A549 (cell line): ENCODE measurements around the gene PKDREJ. TPM values are rescaled to one million over a fixed set of nuclear protein-coding genes. Genes with fewer than 3 reads are reported as not detected.

Experiments used
- ATAC-seq, 2 experiments: fragments of 200-7000 bp in 1 of 2; fragments of >200 bp in 1 of 2; cut with Nextera tagmentation in 1 of 2; cut with Tn5 transposase in 1 of 2; 3 replicates each; pipeline versions ENCODE4 v1.8.0 to v1.9.1; 2018 to 2020; ENCODE audit warnings: mild to moderate bottlenecking in 1 of 2, moderate library complexity in 1 of 2
- CTCF ChIA-PET: fragments of 300-600 bp; sonication (Branson Sonifier 250); formaldehyde crosslinking; extraction: SDS; loops from one replicate; lab custom pipeline; 2021; ENCODE audit warnings: antibody characterized with exemption, inconsistent platforms; lab: Yijun Ruan, JAX
- POLR2A ChIA-PET: fragments of 350-600 bp; formaldehyde crosslinking; extraction: SDS; loops from one replicate; lab custom pipeline; 2021; ENCODE audit warnings: antibody characterized with exemption, inconsistent platforms; lab: Yijun Ruan, JAX
- DNase-seq, 2 experiments: peaks; one replicate each; pipeline versions ENCODE4 v3.0.0 to v3.0.0-alpha.2; 2011 to 2016; ENCODE audit warnings: low read depth in 1 of 2, low spot score in 1 of 2
- FAIRE-seq: peaks from 2 replicates; lab custom pipeline; 2011; peaks lifted over from hg19 to GRCh38; lab: Jason Lieb, UNC
- H3K27ac ChIP-seq, 2 experiments: fragments of >200 bp; sonication (Bioruptor Twin); formaldehyde crosslinking; 3 replicates each; pipeline ENCODE4 v1.5.1; 2016 to 2017
- H3K4me1 ChIP-seq: fragments of >200 bp; sonication (Bioruptor Twin); formaldehyde crosslinking; 3 replicates; pipeline ENCODE4 v1.6.1; 2016
- H3K4me2 ChIP-seq: fragments of >200 bp; sonication (Bioruptor Twin); formaldehyde crosslinking; 3 replicates; pipeline ENCODE4 v1.6.1; 2016
- H3K4me3 ChIP-seq: fragments of >200 bp; sonication (Bioruptor Twin); formaldehyde crosslinking; 3 replicates; pipeline ENCODE4 v1.5.1; 2016
- H3K9me3 ChIP-seq: fragments of >200 bp; sonication (Bioruptor Twin); formaldehyde crosslinking; 3 replicates; pipeline ENCODE4 v1.6.1; 2016
- CBX8 ChIP-seq: fragments of 200-600 bp; sonication (generic); IDR thresholded peaks from 2 replicates; pipeline ENCODE4 v1.6.1; 2016
- CEBPB ChIP-seq, 2 experiments: fragments of >200 bp in 1 of 2; sonication (Bioruptor Twin) in 1 of 2; formaldehyde crosslinking in 1 of 2; IDR thresholded peaks; 2 replicates each; pipeline ENCODE4 v1.6.1; 2012 to 2016
- CHD2 ChIP-seq: fragments of 150-350 bp; IDR thresholded peaks from 2 replicates; pipeline ENCODE4 v1.6.1; 2014; ENCODE audit warnings: low read length; ENCODE audit not compliant: partially characterized antibody
- ESRRA ChIP-seq: fragments of 150-350 bp; IDR thresholded peaks from 2 replicates; pipeline ENCODE4 v1.6.1; 2014; ENCODE audit warnings: mild to moderate bottlenecking, low read length, borderline replicate concordance
- FOSB ChIP-seq: fragments of 250-450 bp; sonication (Bioruptor Pico); IDR thresholded peaks from 2 replicates; pipeline ENCODE4 v1.5.0; 2020; ENCODE audit warnings: mild to moderate bottlenecking, moderate library complexity
- HOXA7 ChIP-seq: fragments of 250-450 bp; sonication (Bioruptor Pico); IDR thresholded peaks from 2 replicates; pipeline ENCODE4 v1.5.0; 2020; ENCODE audit warnings: mild to moderate bottlenecking, moderate library complexity
- HOXB13 ChIP-seq: fragments of 250-450 bp; sonication (Bioruptor Pico); IDR thresholded peaks from 2 replicates; pipeline ENCODE4 v1.5.0; 2020; ENCODE audit warnings: low read depth, mild to moderate bottlenecking, moderate library complexity
- JUN ChIP-seq, 2 experiments: fragments of >200 bp; sonication (Bioruptor Twin); formaldehyde crosslinking; IDR thresholded peaks; 2 replicates in 1 of 2; 3 replicates in 1 of 2; pipeline ENCODE4 v1.6.1; 2016 to 2017
- MAFK ChIP-seq: fragments of 450-650 bp; IDR thresholded peaks from 2 replicates; pipeline ENCODE4 v1.6.1; 2014; ENCODE audit not compliant: partially characterized antibody
- NFE2L2 ChIP-seq: fragments of 150-350 bp; conservative IDR thresholded peaks from 2 replicates; pipeline ENCODE4 v1.6.1; 2014; ENCODE audit warnings: low read length
- POLR2A ChIP-seq: IDR thresholded peaks from 2 replicates; pipeline ENCODE4 v1.6.1; 2012; ENCODE audit warnings: mild to moderate bottlenecking, low read length
- RCOR1 ChIP-seq: fragments of 150-350 bp; IDR thresholded peaks from 2 replicates; pipeline ENCODE4 v1.6.1; 2014; ENCODE audit warnings: antibody characterized with exemption, low read length, low read depth
- TFCP2L1 ChIP-seq: fragments of 250-450 bp; sonication (Bioruptor Pico); IDR thresholded peaks from 2 replicates; pipeline ENCODE4 v1.5.0; 2021; ENCODE audit warnings: mild to moderate bottlenecking
- TP53 ChIP-seq: fragments of 250-450 bp; sonication (Bioruptor Pico); IDR thresholded peaks from 2 replicates; pipeline ENCODE4 v1.5.0; 2021; ENCODE audit warnings: mild to moderate bottlenecking, moderate library complexity
- ZNF302 ChIP-seq: fragments of 250-450 bp; sonication (Bioruptor Pico); IDR thresholded peaks from 2 replicates; pipeline ENCODE4 v1.9.0; 2021; ENCODE audit warnings: inconsistent platforms, mild to moderate bottlenecking, moderate library complexity
- ZSCAN20 ChIP-seq: fragments of 250-450 bp; sonication (Bioruptor Pico); IDR thresholded peaks from 2 replicates; pipeline ENCODE4 v1.8.0; 2022; ENCODE audit warnings: mild to moderate bottlenecking, moderate library complexity
- WGBS: methylation state at CpG from one replicate; pipeline ENCODE4 v1.1.6; 2017; ENCODE audit errors: missing lambda C conversion rate; 5-methylcytosine and 5-hydroxymethylcytosine counted together
- polyA plus RNA-seq, 4 experiments: library from polyadenylated mRNA; depleted of rRNA in 3 of 4; stranded (reverse); fragments of >200 nt; fragmentation: RNase III in 1 of 4; extraction: RNeasy Plus Mini Kit Qiagen cat#74134 plus additional on column Dnase treatment in 1 of 4; gene quantifications; 2 replicates in 3 of 4; 3 replicates in 1 of 4; pipeline ENCODE4 v1.2.3, GENCODE V29; 2011 to 2017
- TF ChIP-seq, protein P1 (sequence below): IDR thresholded peaks from 2 replicates; pipeline ENCODE4 v1.6.1; 2012; ENCODE audit warnings: low read depth, borderline replicate concordance
- TF ChIP-seq, protein P2 (sequence below): fragments of >200 bp; sonication (Bioruptor Twin); formaldehyde crosslinking; IDR thresholded peaks from 3 replicates; pipeline ENCODE4 v1.6.1; 2016
- TF ChIP-seq, protein P3 (sequence below): IDR thresholded peaks from 2 replicates; pipeline ENCODE4 v1.6.1; 2012

The PKDREJ gene
- polyA plus RNA-seq, 2 of the 4 experiments (the other 2 are of a cell fraction) = not detected

DNA sequence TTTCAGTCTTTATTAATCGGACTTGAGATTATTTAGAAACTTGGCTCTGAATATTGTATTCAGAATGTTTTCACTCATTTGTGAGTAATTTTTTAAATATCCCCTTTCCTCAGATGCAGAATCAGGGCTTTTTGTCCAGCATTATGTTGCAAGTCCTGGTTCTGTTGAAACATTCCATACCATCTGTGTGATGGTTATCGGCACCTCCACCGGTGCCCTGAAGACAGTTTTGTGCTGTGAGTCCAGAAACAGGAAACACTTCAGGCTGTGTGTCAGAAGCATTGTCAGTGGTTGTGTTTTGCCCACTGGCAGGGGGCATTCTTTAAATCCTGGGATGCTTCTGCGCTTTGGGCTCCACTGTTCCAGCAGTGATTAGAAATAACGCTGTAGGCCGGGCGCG lies 33.4 kb downstream of the PKDREJ start:
- Histone ChIP-seq H3K4me1 (no peaks in the 10 kb centered on the region), H3K4me2 (no peak overlapping the region), H3K9me3 (no peaks in the 10 kb centered on the region), H3K4me3 (no peak overlapping the region), H3K27ac (no peak overlapping the region)
- WGBS = 92% methylated on average over 8 of the region's 8 CpGs
- TF ChIP-seq, protein P1, sequence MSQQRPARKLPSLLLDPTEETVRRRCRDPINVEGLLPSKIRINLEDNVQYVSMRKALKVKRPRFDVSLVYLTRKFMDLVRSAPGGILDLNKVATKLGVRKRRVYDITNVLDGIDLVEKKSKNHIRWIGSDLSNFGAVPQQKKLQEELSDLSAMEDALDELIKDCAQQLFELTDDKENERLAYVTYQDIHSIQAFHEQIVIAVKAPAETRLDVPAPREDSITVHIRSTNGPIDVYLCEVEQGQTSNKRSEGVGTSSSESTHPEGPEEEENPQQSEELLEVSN = no peak
- TF ChIP-seq JUN (IDR thresholded peaks at IDR 0.05) = no peak
- no peak for TF ChIP-seq NFE2L2
- TF ChIP-seq FOSB (CRISPR knock-in tag) = no peak
- no peak for TF ChIP-seq ESRRA
- no peak for TF ChIP-seq HOXA7
- TF ChIP-seq TP53 (CRISPR knock-in tag) = no peak
- no peak for TF ChIP-seq CHD2
- no peak for TF ChIP-seq ZSCAN20 (CRISPR knock-in tag)
- TF ChIP-seq RCOR1 = no peak
- TF ChIP-seq MAFK = no peak
- no peak for TF ChIP-seq TFCP2L1 (CRISPR knock-in tag)
- TF ChIP-seq HOXB13 = no peak
- TF ChIP-seq, protein P2, sequence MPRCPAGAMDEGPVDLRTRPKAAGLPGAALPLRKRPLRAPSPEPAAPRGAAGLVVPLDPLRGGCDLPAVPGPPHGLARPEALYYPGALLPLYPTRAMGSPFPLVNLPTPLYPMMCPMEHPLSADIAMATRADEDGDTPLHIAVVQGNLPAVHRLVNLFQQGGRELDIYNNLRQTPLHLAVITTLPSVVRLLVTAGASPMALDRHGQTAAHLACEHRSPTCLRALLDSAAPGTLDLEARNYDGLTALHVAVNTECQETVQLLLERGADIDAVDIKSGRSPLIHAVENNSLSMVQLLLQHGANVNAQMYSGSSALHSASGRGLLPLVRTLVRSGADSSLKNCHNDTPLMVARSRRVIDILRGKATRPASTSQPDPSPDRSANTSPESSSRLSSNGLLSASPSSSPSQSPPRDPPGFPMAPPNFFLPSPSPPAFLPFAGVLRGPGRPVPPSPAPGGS = no peak
- FAIRE-seq (no peak), DNase-seq (no peak), ATAC-seq (no peak)
- ChIA-PET POLR2A (no interaction called here), CTCF (no interaction called here)

DNA sequence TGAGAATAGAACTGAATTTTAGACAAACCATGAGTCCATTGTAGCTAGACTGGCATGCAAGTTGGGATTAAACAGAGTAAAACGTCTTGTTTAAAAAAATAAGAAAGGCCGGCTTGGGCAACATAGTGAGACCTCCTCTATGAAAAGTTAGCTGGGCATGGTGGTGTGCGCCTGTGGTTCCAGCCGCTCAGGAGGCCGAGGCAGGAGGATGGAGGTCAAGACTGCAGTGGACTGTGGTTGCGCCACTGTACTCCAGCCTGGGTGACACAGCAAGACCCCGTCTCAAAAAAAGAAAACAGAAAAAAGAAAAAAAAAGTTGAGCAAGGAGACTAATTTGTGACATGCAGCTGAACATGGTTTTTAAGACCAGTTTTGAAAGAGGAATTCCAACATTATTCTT lies 36.6 kb downstream of the PKDREJ start:
- ChIA-PET CTCF (interaction anchor here (1.2 kb wide), 1 partner anchor 15 kb away, joined by 3 read pairs; no protein-coding TSS in a partner anchor), POLR2A (no interaction called here)
- DNase-seq = no peak
- 77% methylated on average over 7 of the region's 7 CpGs for WGBS
- FAIRE-seq = no peak
- H3K4me2 ChIP-seq = no peak overlapping the region
- no peaks in the 10 kb centered on the region for H3K9me3 ChIP-seq
- no peak for ATAC-seq
- TF ChIP-seq POLR2A (no peak), ZSCAN20 (CRISPR knock-in tag) (no peak)
- H3K27ac ChIP-seq = no peak overlapping the region
- no peak overlapping the region for H3K4me3 ChIP-seq
- H3K4me1 ChIP-seq = no peaks in the 10 kb centered on the region

DNA sequence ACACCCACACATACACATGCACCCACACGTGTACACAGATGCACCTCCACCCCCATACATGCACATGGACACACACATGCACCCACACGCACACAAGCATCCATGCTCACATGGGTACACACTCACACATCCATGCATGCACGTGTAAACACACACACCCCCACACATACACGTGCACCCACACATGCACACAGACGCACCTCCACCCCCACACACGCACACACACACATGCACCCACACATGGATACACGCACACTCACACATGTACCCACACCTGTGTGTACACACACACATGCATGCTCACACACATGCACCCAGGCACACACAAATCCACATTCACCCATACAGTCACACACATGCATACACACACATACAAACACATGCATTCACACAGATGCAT lies 37.5 kb downstream of the PKDREJ start:
- 85% methylated on average over 6 of the region's 7 CpGs for WGBS
- ChIA-PET CTCF (no interaction called here), POLR2A (no interaction called here)
- Histone ChIP-seq H3K27ac (no peak overlapping the region), H3K4me3 (no peak overlapping the region), H3K4me2 (no peak overlapping the region), H3K9me3 (no peaks in the 10 kb centered on the region), H3K4me1 (no peaks in the 10 kb centered on the region)
- TF ChIP-seq HOXB13 (no peak), CBX8 (no peak), CEBPB (IDR thresholded peaks at IDR 0.05) (no peak), ZNF302 (CRISPR knock-in tag) (no peak)
- TF ChIP-seq, protein P2 = no peak
- TF ChIP-seq, protein P3, sequence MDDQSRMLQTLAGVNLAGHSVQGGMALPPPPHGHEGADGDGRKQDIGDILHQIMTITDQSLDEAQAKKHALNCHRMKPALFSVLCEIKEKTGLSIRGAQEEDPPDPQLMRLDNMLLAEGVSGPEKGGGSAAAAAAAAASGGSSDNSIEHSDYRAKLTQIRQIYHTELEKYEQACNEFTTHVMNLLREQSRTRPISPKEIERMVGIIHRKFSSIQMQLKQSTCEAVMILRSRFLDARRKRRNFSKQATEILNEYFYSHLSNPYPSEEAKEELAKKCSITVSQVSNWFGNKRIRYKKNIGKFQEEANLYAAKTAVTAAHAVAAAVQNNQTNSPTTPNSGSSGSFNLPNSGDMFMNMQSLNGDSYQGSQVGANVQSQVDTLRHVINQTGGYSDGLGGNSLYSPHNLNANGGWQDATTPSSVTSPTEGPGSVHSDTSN = no peak
- no peak for DNase-seq
- no peak for FAIRE-seq
- ATAC-seq = no peak
